ENCODE results near the gene ARNT2.

The ARNT2 gene

DNA sequence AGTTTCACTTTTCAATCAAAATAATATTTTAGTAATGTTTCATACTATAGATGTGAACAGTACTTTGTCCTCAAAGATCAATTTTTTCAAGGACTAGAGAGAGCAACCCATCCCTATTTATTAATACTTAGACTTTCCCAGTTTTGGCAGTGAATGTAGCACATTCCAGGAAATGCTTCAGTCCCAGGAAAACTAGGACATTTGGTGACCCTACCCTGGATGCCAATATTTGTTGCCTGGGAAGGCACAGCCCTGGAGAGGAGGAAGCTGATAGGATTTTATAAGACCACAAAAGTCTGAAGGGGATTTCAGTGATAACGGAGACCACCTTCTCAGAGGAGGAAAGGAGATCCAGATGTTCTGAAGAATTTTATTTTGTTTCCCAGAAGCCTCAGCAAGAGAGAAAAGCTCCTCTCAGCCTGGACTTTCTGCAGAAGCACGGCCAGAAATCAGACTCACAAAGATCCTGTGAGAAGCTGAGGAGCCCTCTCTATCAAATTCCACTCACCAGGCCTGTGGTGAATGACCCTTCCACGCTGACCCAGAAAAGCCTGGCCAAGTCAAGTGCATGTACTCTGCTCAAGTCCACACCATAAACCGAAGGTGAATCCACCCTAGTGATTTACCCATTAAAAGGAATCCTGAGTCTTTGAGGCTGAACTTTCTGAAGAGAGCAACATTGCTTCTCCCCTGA is 203.3 kb downstream of the ARNT2 start:
- Histone ChIP-seq H3K4me1 (ENCODE audit: low read length) (no peaks in the 10 kb centered on the region), H3K9me2 (replicated peaks; ENCODE audit: insufficient read depth, low read length) (no peaks in the 10 kb centered on the region), H4K20me1 (ENCODE audit: insufficient read depth, low read length) (no peaks in the 10 kb centered on the region), H3K9ac (ENCODE audit: low read length) (no peak overlapping the region), H3K36me3 (replicated peaks; ENCODE audit: insufficient read depth, low read length) (no peaks in the 10 kb centered on the region), H3K79me2 (ENCODE audit: low read length) (no peaks in the 10 kb centered on the region), H3K4me3 (ENCODE audit: low read length) (no peak overlapping the region), H2AFZ (ENCODE audit: low read length) (no peak overlapping the region), H3K27me3 (replicated peaks; ENCODE audit: insufficient read depth, low read length) (no peaks in the 10 kb centered on the region), H3K9me3 (replicated peaks; ENCODE audit: insufficient read depth, low read length) (no peaks in the 10 kb centered on the region), H3K27ac (ENCODE audit: low read length) (no peak overlapping the region), H3F3A (ENCODE audit: insufficient read depth, low read length) (no peaks in the 10 kb centered on the region), H3K4me2 (ENCODE audit: low read depth, low read length) (no peak overlapping the region)
- DNase-seq = no peak
- TF ChIP-seq EZH2 (optimal IDR thresholded peaks at IDR 0.05; ENCODE audit: low read depth, low read length) (no peak), EZH2phosphoT487 (IDR thresholded peaks at IDR 0.05; ENCODE audit: low read length) (no peak)
- TF ChIP-seq, protein P1, sequence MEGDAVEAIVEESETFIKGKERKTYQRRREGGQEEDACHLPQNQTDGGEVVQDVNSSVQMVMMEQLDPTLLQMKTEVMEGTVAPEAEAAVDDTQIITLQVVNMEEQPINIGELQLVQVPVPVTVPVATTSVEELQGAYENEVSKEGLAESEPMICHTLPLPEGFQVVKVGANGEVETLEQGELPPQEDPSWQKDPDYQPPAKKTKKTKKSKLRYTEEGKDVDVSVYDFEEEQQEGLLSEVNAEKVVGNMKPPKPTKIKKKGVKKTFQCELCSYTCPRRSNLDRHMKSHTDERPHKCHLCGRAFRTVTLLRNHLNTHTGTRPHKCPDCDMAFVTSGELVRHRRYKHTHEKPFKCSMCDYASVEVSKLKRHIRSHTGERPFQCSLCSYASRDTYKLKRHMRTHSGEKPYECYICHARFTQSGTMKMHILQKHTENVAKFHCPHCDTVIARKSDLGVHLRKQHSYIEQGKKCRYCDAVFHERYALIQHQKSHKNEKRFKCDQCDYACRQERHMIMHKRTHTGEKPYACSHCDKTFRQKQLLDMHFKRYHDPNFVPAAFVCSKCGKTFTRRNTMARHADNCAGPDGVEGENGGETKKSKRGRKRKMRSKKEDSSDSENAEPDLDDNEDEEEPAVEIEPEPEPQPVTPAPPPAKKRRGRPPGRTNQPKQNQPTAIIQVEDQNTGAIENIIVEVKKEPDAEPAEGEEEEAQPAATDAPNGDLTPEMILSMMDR (IDR thresholded peaks at IDR 0.05; ENCODE audit: low read length) = no peak

DNA sequence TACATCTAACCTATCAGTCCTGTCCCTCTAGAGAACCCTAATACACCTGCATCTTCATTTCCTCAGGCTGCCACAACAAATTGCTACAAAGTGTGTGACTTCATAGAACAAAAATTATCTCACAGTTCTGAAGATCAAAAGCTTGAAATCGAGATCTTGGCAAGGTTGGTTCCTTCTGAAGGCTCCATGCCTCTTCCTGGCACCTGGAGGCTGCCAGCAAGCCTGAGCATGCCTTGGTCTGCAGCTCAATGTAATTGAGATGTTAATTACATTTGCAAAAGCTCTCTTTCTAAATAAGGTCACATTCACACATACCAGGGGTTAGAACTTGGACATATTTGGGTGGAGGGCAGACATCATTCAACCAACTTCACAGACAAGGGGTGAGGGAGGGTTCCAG is 204.5 kb downstream of the ARNT2 start:
- DNase-seq = no peak
- Histone ChIP-seq H3K9ac (ENCODE audit: low read length) (no peak overlapping the region), H3K9me2 (replicated peaks; ENCODE audit: insufficient read depth, low read length) (no peaks in the 10 kb centered on the region)

DNA sequence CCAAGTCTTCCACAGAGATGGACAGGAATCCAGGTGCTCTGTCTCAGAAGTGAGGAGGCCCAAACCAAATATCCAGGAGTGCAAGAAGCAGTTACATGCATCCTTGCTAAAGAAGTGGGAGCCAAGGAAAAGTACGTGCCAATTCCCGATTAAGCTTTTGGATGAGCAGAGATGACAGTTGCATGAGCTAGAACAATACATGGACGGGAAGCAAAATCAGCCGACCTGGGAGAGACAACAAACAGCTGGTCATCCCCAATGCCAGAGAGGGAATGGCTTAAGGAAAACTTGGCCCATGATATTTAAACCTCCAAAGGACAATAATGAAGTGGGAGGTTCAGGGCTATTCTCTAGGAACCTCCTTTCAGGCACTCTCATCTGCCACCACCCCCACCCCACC is 204.9 kb downstream of the ARNT2 start:
- no peak for DNase-seq
- Histone ChIP-seq H3K4me3 (ENCODE audit: low read length) (no peak overlapping the region), H4K20me1 (ENCODE audit: insufficient read depth, low read length) (no peaks in the 10 kb centered on the region), H3K4me1 (ENCODE audit: low read length) (no peaks in the 10 kb centered on the region), H3F3A (ENCODE audit: insufficient read depth, low read length) (no peaks in the 10 kb centered on the region), H3K79me2 (ENCODE audit: low read length) (no peaks in the 10 kb centered on the region), H3K9me3 (replicated peaks; ENCODE audit: insufficient read depth, low read length) (no peaks in the 10 kb centered on the region), H3K4me2 (ENCODE audit: low read depth, low read length) (no peak overlapping the region), H3K9me2 (replicated peaks; ENCODE audit: insufficient read depth, low read length) (no peaks in the 10 kb centered on the region), H3K27ac (ENCODE audit: low read length) (no peak overlapping the region), H3K27me3 (replicated peaks; ENCODE audit: insufficient read depth, low read length) (no peaks in the 10 kb centered on the region), H3K9ac (ENCODE audit: low read length) (no peak overlapping the region), H3K36me3 (replicated peaks; ENCODE audit: insufficient read depth, low read length) (no peaks in the 10 kb centered on the region), H2AFZ (ENCODE audit: low read length) (no peak overlapping the region)
- TF ChIP-seq EZH2phosphoT487 (IDR thresholded peaks at IDR 0.05; ENCODE audit: low read length) (no peak), EZH2 (optimal IDR thresholded peaks at IDR 0.05; ENCODE audit: low read depth, low read length) (no peak)
- TF ChIP-seq, protein P1 (IDR thresholded peaks at IDR 0.05; ENCODE audit: low read length) = no peak

More for the DNA sequence above, 204.5 kb downstream of the ARNT2 start:
- Histone ChIP-seq H4K20me1 (ENCODE audit: insufficient read depth, low read length) (no peaks in the 10 kb centered on the region), H2AFZ (ENCODE audit: low read length) (no peak overlapping the region), H3F3A (ENCODE audit: insufficient read depth, low read length) (no peaks in the 10 kb centered on the region), H3K4me3 (ENCODE audit: low read length) (no peak overlapping the region), H3K4me2 (ENCODE audit: low read depth, low read length) (no peak overlapping the region), H3K79me2 (ENCODE audit: low read length) (no peaks in the 10 kb centered on the region), H3K4me1 (ENCODE audit: low read length) (no peaks in the 10 kb centered on the region), H3K9me3 (replicated peaks; ENCODE audit: insufficient read depth, low read length) (no peaks in the 10 kb centered on the region), H3K27ac (ENCODE audit: low read length) (no peak overlapping the region), H3K36me3 (replicated peaks; ENCODE audit: insufficient read depth, low read length) (no peaks in the 10 kb centered on the region), H3K27me3 (replicated peaks; ENCODE audit: insufficient read depth, low read length) (no peaks in the 10 kb centered on the region)
- no peak for TF ChIP-seq EZH2 (optimal IDR thresholded peaks at IDR 0.05; ENCODE audit: low read depth, low read length)
- TF ChIP-seq, protein P1 (IDR thresholded peaks at IDR 0.05; ENCODE audit: low read length) = no peak
- no peak for TF ChIP-seq EZH2phosphoT487 (IDR thresholded peaks at IDR 0.05; ENCODE audit: low read length)
